ENCODE measurements around the gene KLF2. TPM values are rescaled to one million over a fixed set of nuclear protein-coding genes. Genes with fewer than 3 reads are reported as not detected.
"Not testable (repeated sequence)": the region's sequence is repeated elsewhere in the genome, so short reads cannot be mapped to it uniquely, and the experiment has no call there.

KLF2 gene
- total and polyA plus RNA-seq, 8 donors: 3.1 to 12.0 (median 5.2) TPM

GRCh38 chr19:16342002-16342715 lies 17.5 kb downstream of the KLF2 start:
- H3K36me3 ChIP-seq: no peaks in the 10 kb centered on the region
- DNase-seq (no peak), ATAC-seq (peak in 2 of 4 donors; percentile 46 to 52), FAIRE-seq (no peak)
- H3K27me3 ChIP-seq: no peaks in the 10 kb centered on the region
- intact Hi-C loops (cut with DNase I): no loop called here
- H3K9me3 ChIP-seq: no peaks in the 10 kb centered on the region
- no peak overlapping the region for H3K4me3 ChIP-seq
- H3K27ac ChIP-seq: peak overlapping the region in 2 of 4 donors; percentile 33 to 44
- WGBS, 2 donors: 79 to 84% methylated on average over 10 of the region's 10 CpGs
- no peaks in the 10 kb centered on the region for H3K4me1 ChIP-seq
- TF ChIP-seq CTCF (IDR thresholded peaks at IDR 0.05): no peak

- ATAC-seq (no peak), DNase-seq (no peak), FAIRE-seq (no peak)
- no peaks in the 10 kb centered on the region for H3K4me1 ChIP-seq
- H3K36me3 ChIP-seq: no peaks in the 10 kb centered on the region
- intact Hi-C loops (cut with DNase I): no loop called here
- H3K9me3 ChIP-seq: no peaks in the 10 kb centered on the region
- H3K27me3 ChIP-seq: no peaks in the 10 kb centered on the region
- 93 to 94% methylated on average over 7 of the region's 7 CpGs for WGBS, 2 donors
- no peak for TF ChIP-seq CTCF (IDR thresholded peaks at IDR 0.05)
- no peak overlapping the region for H3K4me3 ChIP-seq
- H3K27ac ChIP-seq: no peak overlapping the region
Measured at GRCh38 chr19:16343156-16343555, 18.5 kb downstream of the KLF2 start.

GRCh38 chr19:16345457-16345856 lies 20.8 kb downstream of the KLF2 start:
- Histone ChIP-seq H3K4me3 (no peak overlapping the region), H3K9me3 (no peaks in the 10 kb centered on the region), H3K27ac (no peak overlapping the region), H3K36me3 (no peaks in the 10 kb centered on the region), H3K4me1 (no peaks in the 10 kb centered on the region), H3K27me3 (no peaks in the 10 kb centered on the region)
- intact Hi-C loops (cut with DNase I): no loop called here
- no peak for ATAC-seq
- WGBS, 2 donors: 83 to 85% methylated on average over 4 of the region's 4 CpGs
- FAIRE-seq: no peak
- no peak for TF ChIP-seq CTCF (IDR thresholded peaks at IDR 0.05)
- no peak for DNase-seq

GRCh38 chr19:16347099-16347498 lies 22.5 kb downstream of the KLF2 start:
- H3K4me1 ChIP-seq; intact Hi-C loops (cut with DNase I); H3K27me3 ChIP-seq; ATAC-seq; H3K4me3 ChIP-seq; DNase-seq; FAIRE-seq; H3K36me3 ChIP-seq; H3K9me3 ChIP-seq; H3K27ac ChIP-seq: not testable (repeated sequence)
- 93 to 94% methylated on average over 4 of the region's 4 CpGs for WGBS, 2 donors

- Histone ChIP-seq H3K27me3 (no peaks in the 10 kb centered on the region), H3K36me3 (no peaks in the 10 kb centered on the region), H3K4me3 (no peak overlapping the region), H3K4me1 (no peaks in the 10 kb centered on the region), H3K9me3 (no peaks in the 10 kb centered on the region), H3K27ac (no peak overlapping the region)
- FAIRE-seq (no peak), ATAC-seq (no peak), DNase-seq (no peak)
- no peak for TF ChIP-seq CTCF (IDR thresholded peaks at IDR 0.05)
- intact Hi-C loops (cut with DNase I): no loop called here
- WGBS, 2 donors: 85 to 87% methylated on average over 6 of the region's 6 CpGs
Measured at GRCh38 chr19:16347706-16348105, 23.1 kb downstream of the KLF2 start.

All from pancreas (tissue), 10 donors.